H1 (cell line): ENCODE measurements around the gene CC2D1A.

Experiments
- CHD1 ChIP-seq: IDR thresholded peaks from 2 replicates; pipeline ENCODE4 v1.6.1; 2012; ENCODE audit warnings: low read depth, low read length, improper control_type of control experiment
- CTCF ChIP-seq, 3 experiments: IDR thresholded peaks; 1 replicate in 2 of 3; 2 replicates in 1 of 3; pipeline versions ENCODE4 v1.5.1 to v1.6.1; 2011; ENCODE audit warnings: low read length in 3 of 3, mild to moderate bottlenecking in 3 of 3, inconsistent platforms in 2 of 3, low read depth in 1 of 3, moderate library complexity in 1 of 3; ENCODE audit not compliant: insufficient read depth in 1 of 3; ENCODE audit errors: control extremely low read depth in 1 of 3
- EP300 ChIP-seq, 2 experiments: IDR thresholded peaks; 1 replicate in 1 of 2; 2 replicates in 1 of 2; pipeline ENCODE4 v1.6.1; 2011 to 2012; ENCODE audit warnings: low read depth in 2 of 2, low read length in 2 of 2, mild to moderate bottlenecking in 2 of 2, borderline replicate concordance in 1 of 2, inconsistent platforms in 1 of 2, moderate library complexity in 1 of 2
- EZH2 ChIP-seq: fragments of 200-600 bp; sonication (generic); IDR thresholded peaks from 2 replicates; pipeline ENCODE4 v1.7.1; 2012; ENCODE audit warnings: low read depth, mild to moderate bottlenecking, moderate library complexity, low read length, inconsistent platforms; ENCODE audit not compliant: severe bottlenecking
- MAFK ChIP-seq: IDR thresholded peaks from 2 replicates; pipeline ENCODE4 v1.6.1; 2012; ENCODE audit warnings: low read depth, mild to moderate bottlenecking, improper control_type of control experiment, low read length
- PHF8 ChIP-seq: fragments of 200-600 bp; sonication (generic); conservative IDR thresholded peaks from 2 replicates; pipeline ENCODE4 v1.7.1; 2012; ENCODE audit warnings: low read depth, mild to moderate bottlenecking, inconsistent platforms, low read length, moderate library complexity
- POLR2A ChIP-seq, 2 experiments: IDR thresholded peaks; 1 replicate in 1 of 2; 2 replicates in 1 of 2; pipeline ENCODE4 v1.6.1; 2011; ENCODE audit warnings: low read depth in 2 of 2, low read length in 2 of 2, mild to moderate bottlenecking in 2 of 2; ENCODE audit errors: control extremely low read depth in 1 of 2
- POLR2AphosphoS5 ChIP-seq: IDR thresholded peaks from 2 replicates; pipeline ENCODE4 v1.6.1; 2011; ENCODE audit warnings: low read depth, low read length
- RAD21 ChIP-seq, 2 experiments: IDR thresholded peaks in 1 of 2; conservative IDR thresholded peaks in 1 of 2; 2 replicates each; pipeline ENCODE4 v1.6.1; 2011; ENCODE audit warnings: low read depth in 2 of 2, low read length in 2 of 2, improper control_type of control experiment in 1 of 2, inconsistent platforms in 1 of 2, mild to moderate bottlenecking in 1 of 2, moderate library complexity in 1 of 2
- RFX5 ChIP-seq: IDR thresholded peaks from 2 replicates; pipeline ENCODE4 v1.6.1; 2011; ENCODE audit warnings: low read depth, low read length, improper control_type of control experiment, borderline replicate concordance
- ZNF274 ChIP-seq: IDR thresholded peaks from 2 replicates; pipeline ENCODE4 v1.7.0; 2012; ENCODE audit warnings: low read length, borderline replicate concordance; ENCODE audit errors: extremely low read depth

- TF ChIP-seq EZH2 (no peak), CTCF (IDR thresholded peaks at IDR 0.05; ENCODE audit: control extremely low read depth in 1 of 3, insufficient read depth in 1 of 3, low read depth in 1 of 3, low read length in 3 of 3) (no peak), EP300 (IDR thresholded peaks at IDR 0.05; ENCODE audit: borderline replicate concordance in 1 of 2, low read depth in 2 of 2, low read length in 2 of 2) (no peak), POLR2A (IDR thresholded peaks at IDR 0.05; ENCODE audit: control extremely low read depth in 1 of 2, low read depth in 2 of 2, low read length in 2 of 2) (no peak), RFX5 (no peak), MAFK (no peak), RAD21 (IDR thresholded peaks at IDR 0.05 in 1 of 2, conservative IDR thresholded peaks at IDR 0.05 in 1 of 2; ENCODE audit: low read depth in 2 of 2, low read length in 2 of 2) (no peak), PHF8 (no peak), CHD1 (no peak), ZNF274 (no peak), POLR2AphosphoS5 (no peak)
Measured at GRCh38 chr19:13918726-13919411, 12.9 kb downstream of the CC2D1A start.
